ENCODE measurements around the gene CRMP1.

The CRMP1 gene

GRCh38 chr4:5893004-5893580 lies at the start of gene CRMP1:
CRMP1 (minus strand) TSS chr4:5893086; CDS start chr4:5892969, 117 bp downstream.
- FAIRE-seq: no peak

GRCh38 chr4:5941601-5942000 lies 48.7 kb upstream of the CRMP1 start:
- FAIRE-seq: no peak

GRCh38 chr4:5940470-5941203 lies 47.8 kb upstream of the CRMP1 start:
- FAIRE-seq: no peak

- no peak for FAIRE-seq
Observed at GRCh38 chr4:5933996-5934831, 41.3 kb upstream of the CRMP1 start.

- FAIRE-seq: no peak
Observed at GRCh38 chr4:5933116-5933515, 40.2 kb upstream of the CRMP1 start.

- no peak for FAIRE-seq
Observed at GRCh38 chr4:5932035-5932568, 39.2 kb upstream of the CRMP1 start.

GRCh38 chr4:5931526-5931925 lies 38.6 kb upstream of the CRMP1 start:
- no peak for FAIRE-seq

DNA sequence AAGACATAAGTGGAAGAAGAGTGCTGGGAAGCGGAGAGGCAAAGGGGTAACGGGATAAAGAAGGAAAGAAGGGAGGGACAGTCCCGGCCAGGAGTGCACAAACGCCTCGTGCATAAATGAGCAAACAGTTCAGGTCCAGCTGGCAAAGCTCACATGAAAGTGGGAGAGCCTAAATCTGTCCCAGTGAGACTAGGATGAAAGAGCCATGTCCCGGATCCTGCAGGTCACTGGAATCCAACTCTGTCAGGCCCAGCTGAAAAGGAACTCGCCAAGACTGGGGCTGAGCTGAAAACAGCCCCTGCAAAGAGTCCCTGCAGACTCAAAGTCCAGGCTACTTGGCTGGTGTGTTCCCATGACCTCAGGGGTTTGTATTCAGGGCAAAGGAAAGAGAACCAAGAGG lies 38.0 kb upstream of the CRMP1 start:
- no peak for FAIRE-seq

DNA sequence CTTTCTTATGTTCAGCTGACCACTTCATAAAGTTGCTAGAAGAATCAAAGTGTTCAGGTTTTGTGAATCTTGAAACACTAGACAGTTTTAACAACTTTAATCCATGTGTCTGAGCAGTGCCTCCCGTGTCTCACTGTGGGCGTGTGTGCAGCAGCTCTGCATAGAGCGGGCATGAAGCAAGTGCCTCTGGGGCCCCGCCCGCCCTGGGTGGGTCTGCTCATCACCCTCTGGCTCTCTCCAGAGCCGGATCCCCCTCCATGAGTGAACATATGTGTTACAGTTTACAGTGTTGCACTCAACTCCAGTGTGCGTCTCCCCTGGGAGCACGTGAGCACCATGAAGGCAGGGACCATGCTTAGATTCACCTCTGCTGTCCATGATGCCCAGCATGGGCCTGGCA lies 37.6 kb upstream of the CRMP1 start:
- no peak for FAIRE-seq

DNA sequence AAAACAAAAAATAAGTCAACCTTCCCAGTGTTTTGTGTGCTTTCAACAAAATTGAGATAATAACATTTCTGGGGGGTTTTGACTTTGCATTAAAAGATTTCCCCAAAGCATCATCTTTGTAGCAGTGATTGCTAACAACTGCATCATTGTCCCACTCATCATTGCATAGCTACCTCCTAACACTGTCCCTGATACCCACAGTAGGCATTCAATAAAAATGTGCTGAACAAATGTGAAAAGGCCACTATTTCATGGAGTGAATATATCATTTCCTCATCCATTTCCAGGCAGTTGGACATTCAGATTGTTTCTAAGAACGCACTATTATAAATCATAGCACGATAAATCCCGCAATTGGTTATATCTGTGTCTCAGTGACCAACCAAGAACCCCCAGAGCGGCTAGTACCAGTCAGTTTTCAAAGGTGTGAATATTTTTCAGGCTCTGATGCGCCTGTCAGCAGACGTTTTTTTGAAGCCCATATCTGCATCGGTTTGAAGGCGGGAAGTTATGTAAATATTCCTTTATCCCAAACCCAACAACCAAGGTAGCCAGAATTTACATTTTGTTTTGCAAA lies 36.0 kb upstream of the CRMP1 start:
- FAIRE-seq: no peak

GRCh38 chr4:5928274-5928673 lies 35.4 kb upstream of the CRMP1 start:
- no peak for FAIRE-seq

DNA sequence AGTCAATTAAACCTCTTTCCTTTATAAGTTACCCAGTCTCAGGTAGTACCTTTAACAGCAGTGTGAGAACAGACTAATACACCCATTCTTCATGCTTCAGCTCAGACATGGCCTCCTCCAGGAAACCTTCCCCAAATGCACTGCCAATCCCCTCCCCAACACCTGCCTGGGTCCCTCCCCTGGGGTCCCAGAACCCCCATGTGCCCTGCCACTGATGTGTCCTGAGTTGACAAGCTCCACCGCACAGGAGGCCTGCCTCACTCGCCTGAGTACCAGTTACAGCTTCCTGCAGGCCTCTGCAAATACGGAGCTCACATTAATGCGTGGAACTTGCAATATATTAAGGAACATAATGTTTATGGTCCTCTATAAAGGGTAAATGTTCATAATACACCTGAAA lies 34.9 kb upstream of the CRMP1 start:
- FAIRE-seq: no peak

DNA sequence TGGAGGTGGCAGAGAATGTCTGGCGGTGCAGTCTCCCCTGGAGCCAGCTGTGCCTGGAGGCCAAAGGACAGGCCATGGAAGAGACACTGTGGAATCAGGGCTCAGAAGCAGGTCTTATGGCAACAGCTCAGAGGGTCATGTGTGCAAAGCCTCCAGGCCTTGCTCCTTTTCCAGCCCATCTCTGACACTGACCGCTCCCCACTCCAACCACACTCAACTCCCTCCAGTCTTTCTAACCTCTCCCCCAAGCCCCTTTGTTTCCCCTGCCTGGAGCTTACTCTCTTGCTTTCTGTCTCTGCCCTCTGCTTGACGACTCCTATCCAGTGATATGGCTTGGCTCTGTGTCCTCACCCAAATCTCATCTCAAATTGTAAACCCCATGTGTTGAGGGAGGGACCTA lies 34.2 kb upstream of the CRMP1 start:
- FAIRE-seq: no peak

DNA sequence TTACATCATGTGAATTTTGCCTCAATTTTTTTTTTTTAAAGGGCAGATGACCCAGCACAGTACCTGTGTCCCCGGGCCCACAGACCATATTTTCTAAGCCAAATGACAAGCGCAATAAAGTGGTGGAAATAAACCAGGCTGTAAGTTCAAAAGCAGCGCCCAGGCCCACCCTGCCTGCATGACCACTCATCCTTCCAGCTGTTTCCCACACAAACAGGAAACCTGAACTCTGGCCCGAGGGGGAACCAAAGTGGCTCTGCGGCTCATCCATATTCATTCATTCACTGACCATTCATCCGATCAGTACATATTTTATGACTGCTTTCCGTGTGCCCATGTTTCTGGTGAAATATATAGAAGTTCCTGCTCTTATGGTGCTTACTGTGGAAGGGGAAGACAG lies 33.7 kb upstream of the CRMP1 start:
- FAIRE-seq: no peak

GRCh38 chr4:5925419-5926200 lies 32.7 kb upstream of the CRMP1 start:
- no peak for FAIRE-seq

- no peak for FAIRE-seq
Observed at GRCh38 chr4:5924461-5925125, 31.7 kb upstream of the CRMP1 start.

DNA sequence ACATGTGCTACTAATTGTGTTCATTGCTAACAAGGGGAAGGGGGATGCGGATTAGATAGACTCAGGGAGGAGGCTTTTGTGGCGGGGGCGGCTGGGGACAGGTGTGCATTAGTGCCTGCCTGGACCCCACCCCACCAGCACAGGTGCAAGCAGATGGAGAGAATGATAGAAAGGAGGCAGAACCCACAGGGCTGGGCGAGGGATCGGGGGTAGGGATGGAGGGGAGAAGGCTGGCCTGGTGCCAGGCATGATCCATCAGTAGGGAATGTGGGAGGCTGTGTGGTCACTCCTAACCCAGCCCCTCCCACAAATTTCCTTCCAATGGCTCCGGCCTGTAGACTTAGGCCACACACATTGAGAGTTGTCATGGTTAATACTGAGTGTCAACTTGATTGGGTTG lies 30.5 kb upstream of the CRMP1 start:
- FAIRE-seq: no peak

GRCh38 chr4:5922556-5922955 lies 29.7 kb upstream of the CRMP1 start:
- FAIRE-seq: no peak

DNA sequence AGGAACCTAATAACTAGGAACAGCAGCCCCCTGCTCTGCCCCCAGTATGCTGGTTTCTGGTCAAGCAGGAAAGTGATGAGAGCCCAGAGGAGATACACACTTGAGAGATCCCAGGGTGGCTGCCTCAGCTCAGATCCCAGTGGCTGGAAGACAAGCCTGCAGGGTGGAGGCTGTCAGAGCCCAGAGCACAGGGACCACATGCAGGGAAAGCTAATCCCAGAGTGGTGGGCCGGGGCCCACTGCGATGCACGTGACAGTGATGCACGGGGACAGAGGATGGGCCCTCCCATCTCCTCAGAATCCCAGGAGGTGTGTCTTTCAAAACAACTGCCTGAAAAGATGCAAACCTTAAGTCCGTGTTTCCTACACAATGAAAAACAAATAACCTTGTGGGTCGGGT lies 29.1 kb upstream of the CRMP1 start:
- FAIRE-seq: no peak

DNA sequence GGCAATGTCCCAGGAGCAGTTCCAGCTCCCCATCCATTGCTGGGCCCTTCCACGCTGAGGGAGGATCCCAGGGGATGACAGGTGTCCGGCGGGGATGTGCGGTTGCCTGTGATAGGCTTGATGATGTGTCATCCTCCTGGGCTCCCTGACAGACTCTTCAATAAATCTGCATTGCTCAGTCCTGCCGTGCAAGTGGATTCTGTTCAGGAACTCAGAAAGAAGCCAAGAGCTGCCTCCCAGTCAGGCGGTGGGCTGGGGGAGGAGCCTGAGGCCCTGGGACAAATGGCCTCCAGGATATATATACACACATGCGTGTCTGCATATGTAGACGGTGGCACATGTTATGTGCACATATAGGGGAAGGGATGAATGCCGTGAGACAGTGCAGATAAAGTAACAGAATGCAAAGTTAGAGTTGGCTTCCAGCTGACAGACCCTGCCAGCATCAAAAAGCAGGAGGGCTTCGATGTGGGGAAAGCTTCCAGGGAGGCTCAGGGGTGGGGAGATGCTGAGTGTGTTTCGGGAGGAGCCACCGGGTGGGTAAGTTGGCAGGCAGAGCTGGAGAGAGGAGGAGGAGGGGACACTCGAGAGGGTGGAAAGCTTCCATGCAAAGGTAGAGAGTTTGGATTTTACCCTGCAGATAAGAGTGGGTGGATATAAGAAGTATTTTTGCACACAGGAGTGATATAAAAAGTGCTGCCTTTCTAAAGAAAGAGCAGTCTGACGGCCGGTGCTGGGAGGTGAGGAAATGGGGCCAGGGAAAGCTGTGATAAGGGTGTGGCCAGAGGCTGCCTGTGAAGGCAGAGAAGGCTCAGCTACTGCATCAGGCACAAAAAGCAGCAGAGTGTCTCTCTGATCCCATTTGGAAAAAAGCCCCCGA lies 28.5 kb upstream of the CRMP1 start:
- no peak for FAIRE-seq

GRCh38 chr4:5919571-5919970 lies 26.7 kb upstream of the CRMP1 start:
- no peak for FAIRE-seq

Measured in A204.1 (cell line).